ENCODE data around the gene ZNF281. TPM values are rescaled to one million over a fixed set of nuclear protein-coding genes. Genes with fewer than 3 reads are reported as not detected.
"Not testable (repeated sequence)": the region's sequence is repeated elsewhere in the genome, so short reads cannot be mapped to it uniquely, and the experiment has no call there.

Gene ZNF281
- total RNA-seq, 1 donor from 2014 or later: 16.2 TPM

- peak in 1 of 2 donors; percentile 55 for DNase-seq (ENCODE audit: low read depth in 2 of 2)
These were observed 18.8 kb upstream of the ZNF281 start for GRCh38 chr1:200428482-200429205.

DNA sequence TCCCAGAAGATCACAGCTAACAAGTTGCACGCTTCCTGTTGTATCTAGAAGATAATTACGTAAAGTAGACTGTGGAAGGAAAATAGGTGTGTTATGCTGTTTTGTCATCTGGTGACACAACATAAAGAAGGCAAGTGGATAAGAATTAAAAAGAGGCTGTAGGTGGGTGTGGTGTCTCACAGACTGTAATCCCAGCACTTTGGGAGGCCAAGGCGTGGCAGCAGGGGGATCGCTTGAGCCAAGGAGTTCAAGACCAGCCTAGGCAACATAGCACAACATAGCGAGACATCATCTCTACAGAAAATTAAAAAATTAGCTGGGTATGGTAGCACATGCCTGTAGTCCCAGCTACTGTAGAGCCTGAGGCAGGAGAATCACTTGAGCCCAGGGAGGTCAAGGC, 17.9 kb upstream of the ZNF281 start:
- no peak for DNase-seq (ENCODE audit: low read depth in 2 of 2)

DNA sequence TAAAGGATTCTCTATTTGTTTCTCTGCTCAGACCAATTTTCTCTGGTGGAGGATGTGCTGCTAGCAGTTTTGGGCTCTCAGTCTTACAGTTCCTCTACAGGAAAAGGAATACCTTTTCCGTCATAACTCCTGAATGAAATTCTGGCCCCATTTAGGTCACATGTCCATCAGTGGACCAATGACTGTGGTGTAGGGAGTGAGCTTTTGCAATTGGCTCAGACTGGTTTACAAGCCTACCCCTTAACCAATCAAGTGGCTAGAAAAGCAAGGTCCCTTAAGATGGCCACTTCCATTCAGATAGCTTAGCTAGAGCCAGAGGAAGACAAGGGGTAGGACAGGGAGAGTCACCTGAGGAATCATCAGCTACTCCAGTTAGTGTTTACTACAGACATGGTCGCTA, 16.4 kb upstream of the ZNF281 start:
- no peak for DNase-seq (ENCODE audit: low read depth in 2 of 2)

GRCh38 chr1:200423235-200423634, 13.4 kb upstream of the ZNF281 start:
- DNase-seq (ENCODE audit: low read depth in 2 of 2): no peak

- DNase-seq (ENCODE audit: low read depth in 2 of 2): no peak
These were observed 12.4 kb upstream of the ZNF281 start for GRCh38 chr1:200422211-200422610.

DNA sequence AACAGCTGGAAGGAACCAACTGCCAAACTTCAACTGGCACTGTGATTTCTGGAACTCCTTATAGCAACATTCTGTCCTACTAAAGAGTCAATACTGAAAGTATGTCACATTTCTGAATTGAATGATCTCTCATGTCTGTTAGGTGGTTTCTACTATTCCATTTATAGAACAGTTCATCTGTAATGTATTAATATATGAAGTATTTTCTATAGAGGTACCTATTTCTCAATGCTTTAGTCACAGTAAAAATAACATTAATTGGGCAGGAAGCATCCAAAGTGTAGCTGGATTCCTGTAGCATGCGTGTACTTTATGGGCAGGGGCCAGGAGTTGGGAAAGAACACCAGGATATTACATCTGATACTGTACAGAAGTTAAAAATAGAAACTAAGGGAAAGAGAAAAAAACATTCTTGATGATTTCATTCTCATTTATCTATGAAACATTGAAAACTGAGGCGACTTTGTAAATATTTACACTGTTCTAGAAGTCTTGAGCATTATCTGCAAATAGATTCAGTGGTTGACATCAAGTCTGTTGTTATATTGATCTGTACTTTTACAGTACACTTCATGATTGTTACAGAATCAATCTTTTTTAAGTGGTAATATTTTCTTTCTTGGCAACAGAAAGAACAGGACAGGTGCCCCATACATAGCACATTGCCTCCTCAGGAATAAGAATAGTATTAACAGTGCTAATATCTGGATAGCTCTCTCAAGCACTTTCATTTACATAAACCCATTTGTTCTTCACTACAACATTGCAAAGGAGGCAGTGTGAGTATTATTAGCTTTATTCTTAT, 6.2 kb upstream of the ZNF281 start:
- DNase-seq (ENCODE audit: low read depth in 2 of 2): peak; percentile 91 to 95

DNA sequence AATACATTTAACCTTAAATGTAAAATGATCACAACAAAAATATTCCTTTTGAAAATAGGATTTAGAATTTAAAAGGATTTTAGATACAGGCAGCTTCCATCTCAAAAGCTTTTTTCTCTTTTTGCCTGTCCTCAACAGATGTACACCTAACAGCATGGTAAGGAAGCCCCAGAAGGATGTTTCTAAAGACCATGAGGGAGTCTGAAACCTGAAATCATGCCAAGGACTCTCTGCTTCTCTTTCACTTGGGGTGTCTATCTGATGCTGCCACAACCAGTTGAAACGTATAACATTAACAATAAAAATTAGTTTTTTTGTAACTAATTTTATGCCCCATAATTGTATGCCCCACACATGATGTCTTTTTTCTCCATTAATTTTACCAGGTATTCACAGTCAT, 5.4 kb upstream of the ZNF281 start:
- no peak for DNase-seq (ENCODE audit: low read depth in 2 of 2)

DNA sequence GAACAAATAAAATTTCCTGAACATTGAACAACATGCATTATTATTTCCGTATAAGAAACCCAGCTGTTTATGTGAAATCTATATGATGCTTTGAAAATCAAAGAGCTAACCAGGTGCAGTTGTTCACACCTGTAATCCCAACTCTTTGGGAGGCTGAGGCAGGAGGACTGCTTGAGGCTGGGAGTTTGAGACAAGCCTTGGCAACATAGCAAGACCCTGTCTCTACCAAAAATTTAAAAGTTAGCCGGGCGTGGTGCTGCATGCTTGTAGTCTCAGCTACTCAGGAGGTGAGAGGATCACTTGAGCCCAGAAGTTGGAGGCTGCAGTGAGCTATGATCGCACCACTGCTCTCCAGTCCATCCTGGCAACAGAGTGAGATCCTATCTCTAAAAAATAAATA, 4.8 kb upstream of the ZNF281 start:
- DNase-seq (ENCODE audit: low read depth in 2 of 2): no peak

- not testable (repeated sequence) for DNase-seq (ENCODE audit: low read depth in 2 of 2)
These were observed 3.9 kb upstream of the ZNF281 start for GRCh38 chr1:200413766-200414165.

DNA sequence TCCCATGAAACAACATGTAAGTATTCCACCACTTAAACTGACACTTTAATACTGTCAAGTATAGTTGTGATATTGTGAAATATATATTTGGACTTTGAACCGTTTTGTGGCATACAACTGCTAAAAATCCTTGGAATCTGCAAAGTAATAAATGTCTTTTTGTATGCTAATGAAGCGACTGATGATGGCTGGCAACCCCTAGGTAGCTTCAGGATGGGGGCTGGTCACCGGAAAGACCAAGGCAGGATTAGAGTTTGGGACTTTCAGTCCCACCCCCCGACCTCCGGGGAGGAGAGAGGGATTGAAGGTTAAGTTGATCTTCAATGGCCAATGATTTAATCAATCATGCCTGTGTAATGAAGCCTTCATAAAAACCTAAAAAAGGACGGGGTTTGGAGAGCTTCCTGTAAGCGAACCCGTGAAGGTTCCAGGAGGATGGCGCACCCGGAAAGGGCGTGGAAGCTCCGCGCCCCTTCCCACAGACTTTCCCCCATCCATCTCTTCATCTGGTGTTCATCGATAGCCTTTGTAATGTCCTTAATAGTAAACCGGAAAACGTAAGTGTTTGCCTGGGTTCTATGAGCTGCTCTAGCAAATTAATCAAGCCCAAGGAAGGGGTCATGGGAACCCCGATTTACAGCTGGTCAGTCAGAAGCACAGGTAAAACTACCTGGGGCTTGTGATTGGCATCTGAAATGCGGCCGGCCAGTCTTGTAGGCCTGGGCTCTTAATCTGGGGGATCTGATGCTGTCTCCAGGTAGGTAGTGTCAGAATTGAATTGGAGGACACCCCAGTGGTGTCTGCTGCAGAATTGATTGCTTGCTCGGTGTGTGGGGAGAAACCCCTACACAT, 1.8 kb upstream of the ZNF281 start:
- no peak for DNase-seq (ENCODE audit: low read depth in 2 of 2)

- peak in 1 of 2 donors; percentile 21 for DNase-seq (ENCODE audit: low read depth in 2 of 2)
These were observed 686 bp upstream of the ZNF281 start for GRCh38 chr1:200410566-200410878.

- DNase-seq (ENCODE audit: low read depth in 2 of 2): peak in 1 of 2 donors; percentile 53
These were observed 554 bp downstream of the ZNF281 start for GRCh38 chr1:200409203-200409760.

- DNase-seq (ENCODE audit: low read depth in 2 of 2): no peak
These were observed 3.6 kb downstream of the ZNF281 start for GRCh38 chr1:200406161-200406797.

- no peak for DNase-seq (ENCODE audit: low read depth in 2 of 2)
These were observed 4.6 kb downstream of the ZNF281 start for GRCh38 chr1:200405264-200405663.

GRCh38 chr1:200401708-200402107, 8.1 kb downstream of the ZNF281 start:
- no peak for DNase-seq (ENCODE audit: low read depth in 2 of 2)

DNA sequence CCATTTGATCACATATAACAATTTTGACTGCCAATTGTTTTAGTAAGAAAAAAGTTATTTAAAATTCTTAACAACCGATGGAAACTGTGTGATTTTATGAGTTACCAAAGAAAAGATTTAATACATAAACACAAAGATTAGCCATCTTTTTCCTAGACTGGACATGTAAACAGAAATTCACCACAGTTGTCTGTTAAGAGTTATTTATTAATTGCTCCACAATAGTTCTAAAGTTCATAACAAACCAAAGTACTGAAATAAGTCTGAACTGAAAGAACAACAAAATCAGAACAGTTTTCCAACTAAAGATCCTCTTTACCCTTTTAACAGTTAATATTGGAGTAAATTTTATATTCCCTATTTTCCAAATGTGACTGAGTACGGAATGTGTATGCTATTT, 8.6 kb downstream of the ZNF281 start:
- no peak for DNase-seq (ENCODE audit: low read depth in 2 of 2)

- DNase-seq (ENCODE audit: low read depth in 2 of 2): no peak
These were observed 9.3 kb downstream of the ZNF281 start for GRCh38 chr1:200400556-200400955.

GRCh38 chr1:200399860-200400259, 10.0 kb downstream of the ZNF281 start:
- DNase-seq (ENCODE audit: low read depth in 2 of 2): no peak

GRCh38 chr1:200398373-200398772, 11.5 kb downstream of the ZNF281 start:
- DNase-seq (ENCODE audit: low read depth in 2 of 2): no peak

DNA sequence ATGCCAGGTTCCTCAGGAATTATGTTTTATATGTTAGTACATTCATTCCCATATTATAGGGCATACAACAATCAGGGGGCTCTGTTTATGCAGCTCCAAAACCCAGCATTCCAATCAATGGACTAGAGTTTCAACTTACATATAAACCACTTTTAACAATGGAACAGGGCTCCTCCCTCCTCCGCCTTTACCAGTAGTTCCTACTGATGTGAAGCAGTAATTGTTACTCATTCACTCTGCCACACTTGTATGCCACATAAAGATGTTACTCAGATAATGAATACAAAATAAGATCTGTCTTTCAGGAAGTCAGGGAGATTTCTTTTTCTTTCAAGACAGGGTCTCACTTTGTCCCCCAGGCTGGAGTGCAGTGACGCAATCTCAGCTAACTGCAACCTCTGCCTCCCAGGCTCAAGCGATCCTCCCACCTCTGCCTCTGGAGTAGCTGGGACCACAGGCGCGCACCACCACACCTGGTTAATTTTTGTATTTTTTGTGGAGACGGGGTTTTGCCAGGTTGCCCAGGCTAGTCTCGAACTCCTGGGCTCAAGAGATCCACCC, 17.1 kb downstream of the ZNF281 start:
- DNase-seq (ENCODE audit: low read depth in 2 of 2): no peak

GRCh38 chr1:200391747-200392146, 18.1 kb downstream of the ZNF281 start:
- DNase-seq (ENCODE audit: low read depth in 2 of 2): no peak

Data from dermis microvascular lymphatic vessel endothelial cell (primary cell).